CD4-positive, alpha-beta T cell (primary cell): Measurements from ENCODE around the gene GPR148. TPM values are rescaled to one million over a fixed set of nuclear protein-coding genes. Genes with fewer than 3 reads are reported as not detected.

ENCODE experiments used
- ATAC-seq: fragments of 200-7000 bp; cut with Tn5 transposase; one replicate; pipeline ENCODE4 v1.10.0; 2022; ENCODE audit warnings: mild to moderate bottlenecking; ENCODE audit not compliant: poor library complexity
- CTCF ChIA-PET: fragments of 350-600 bp; sonication (Branson Sonifier 250); formaldehyde crosslinking; loops from one replicate; lab custom pipeline; 2021; ENCODE audit warnings: antibody characterized with exemption, inconsistent platforms; lab: Charles Lee
- POLR2A ChIA-PET: fragments of 350-600 bp; sonication (Branson Sonifier 250); formaldehyde crosslinking; loops from one replicate; lab custom pipeline; 2021; ENCODE audit warnings: antibody characterized with exemption, inconsistent platforms; lab: Charles Lee
- DNase-seq, 14 experiments: peaks; one replicate each; pipeline ENCODE4 v3.0.0-alpha.2; 2013 to 2020; ENCODE audit warnings: mixed read lengths in 2 of 14
- H3K27ac ChIP-seq, 2 donors: one replicate each; pipeline versions ENCODE4 v1.5.1 to v1.7.0; 2013; ENCODE audit warnings: low read length in 2 of 2, low read depth in 1 of 2, mild to moderate bottlenecking in 1 of 2
- H3K27me3 ChIP-seq, 2 experiments: 1 replicate in 1 of 2; 2 replicates in 1 of 2; pipeline versions ENCODE4 v1.6.1 to v1.7.0; 2013; ENCODE audit warnings: low read length in 2 of 2, control low read depth in 1 of 2, mild to moderate bottlenecking in 1 of 2, moderate library complexity in 1 of 2; ENCODE audit not compliant: insufficient read depth in 2 of 2, control insufficient read depth in 1 of 2
- H3K36me3 ChIP-seq: one replicate; pipeline ENCODE4 v1.6.1; 2013; ENCODE audit warnings: low read length, control low read depth; ENCODE audit not compliant: insufficient read depth
- H3K4me1 ChIP-seq: one replicate; pipeline ENCODE4 v1.6.1; 2013; ENCODE audit warnings: low read length, control low read depth; ENCODE audit not compliant: insufficient read depth
- H3K4me3 ChIP-seq: one replicate; pipeline ENCODE4 v1.5.1; 2013; ENCODE audit warnings: mild to moderate bottlenecking, low read length, moderate library complexity
- H3K9me3 ChIP-seq, 2 experiments: 1 replicate in 1 of 2; 2 replicates in 1 of 2; pipeline versions ENCODE4 v1.6.1 to v1.7.0; 2013; ENCODE audit warnings: low read length in 2 of 2, mild to moderate bottlenecking in 2 of 2, control low read depth in 1 of 2, moderate library complexity in 1 of 2; ENCODE audit not compliant: control insufficient read depth in 1 of 2, insufficient read depth in 1 of 2
- H3K27ac Mint-ChIP-seq: one replicate; pipeline ENCODE4 v1.8.0; 2020; ENCODE audit warnings: mixed read lengths
- H3K27me3 Mint-ChIP-seq: one replicate; pipeline ENCODE4 v1.8.0; 2021; ENCODE audit warnings: mixed read lengths
- H3K36me3 Mint-ChIP-seq: one replicate; pipeline ENCODE4 v1.8.0; 2021; ENCODE audit warnings: low read depth, mixed read lengths
- H3K4me1 Mint-ChIP-seq: one replicate; pipeline ENCODE4 v1.8.0; 2021; ENCODE audit warnings: low read depth, mixed read lengths
- H3K4me3 Mint-ChIP-seq: one replicate; pipeline ENCODE4 v1.8.0; 2020; ENCODE audit warnings: mild to moderate bottlenecking, mixed read lengths
- H3K9me3 Mint-ChIP-seq: one replicate; pipeline ENCODE4 v1.8.0; 2020; ENCODE audit warnings: mixed read lengths
- CTCF ChIP-seq: fragments of 200-600 bp; IDR thresholded peaks from one replicate; pipeline ENCODE4 v1.8.0; 2022; ENCODE audit warnings: antibody characterized with exemption, mild to moderate bottlenecking
- intact Hi-C, 2 experiments: fragments of 100-400 bp; cut with DNase I in 1 of 2; cut with micrococcal nuclease in 1 of 2; formaldehyde crosslinking; loops; one replicate each; pipeline versions ENCODE4 v1.15.1 to v1.9.0; 2023 to 2025; cut with DNase I, micrococcal nuclease
- total RNA-seq, 174 experiments: library from RNA in 2 of 174; stranded (reverse) in 2 of 174; gene quantifications; one replicate each; pipeline ENCODE4 v1.2.3 and lab custom pipeline; 2021 to 2026

GPR148 gene
- total RNA-seq, 2 experiments from 2014 or later, result not detected

- Mint-ChIP-seq H3K27me3 (peaks cover 51% of the 10 kb centered on the region), H3K4me1 (no peaks in the 10 kb centered on the region), H3K9me3 (no peaks in the 10 kb centered on the region), H3K36me3 (no peaks in the 10 kb centered on the region), H3K4me3 (no peak overlapping the region), H3K27ac (no peak overlapping the region)
- Histone ChIP-seq H3K4me1 (no peaks in the 10 kb centered on the region), H3K36me3 (no peaks in the 10 kb centered on the region), H3K27me3 (peaks cover 4 to 7% of the 10 kb centered on the region in 2 experiments), H3K27ac (no peak overlapping the region), H3K9me3 (peaks cover 0 to 9% of the 10 kb centered on the region in 2 experiments), H3K4me3 (no peak overlapping the region)
- CTCF ChIA-PET, result no interaction called here
- POLR2A ChIA-PET, result no interaction called here
- ATAC-seq (no peak), DNase-seq (no peak)
- TF ChIP-seq CTCF, result no peak
- intact Hi-C loops, result no loop called here
These were observed 14.4 kb downstream of the GPR148 start for GRCh38 chr2:130743278-130743677.

DNA sequence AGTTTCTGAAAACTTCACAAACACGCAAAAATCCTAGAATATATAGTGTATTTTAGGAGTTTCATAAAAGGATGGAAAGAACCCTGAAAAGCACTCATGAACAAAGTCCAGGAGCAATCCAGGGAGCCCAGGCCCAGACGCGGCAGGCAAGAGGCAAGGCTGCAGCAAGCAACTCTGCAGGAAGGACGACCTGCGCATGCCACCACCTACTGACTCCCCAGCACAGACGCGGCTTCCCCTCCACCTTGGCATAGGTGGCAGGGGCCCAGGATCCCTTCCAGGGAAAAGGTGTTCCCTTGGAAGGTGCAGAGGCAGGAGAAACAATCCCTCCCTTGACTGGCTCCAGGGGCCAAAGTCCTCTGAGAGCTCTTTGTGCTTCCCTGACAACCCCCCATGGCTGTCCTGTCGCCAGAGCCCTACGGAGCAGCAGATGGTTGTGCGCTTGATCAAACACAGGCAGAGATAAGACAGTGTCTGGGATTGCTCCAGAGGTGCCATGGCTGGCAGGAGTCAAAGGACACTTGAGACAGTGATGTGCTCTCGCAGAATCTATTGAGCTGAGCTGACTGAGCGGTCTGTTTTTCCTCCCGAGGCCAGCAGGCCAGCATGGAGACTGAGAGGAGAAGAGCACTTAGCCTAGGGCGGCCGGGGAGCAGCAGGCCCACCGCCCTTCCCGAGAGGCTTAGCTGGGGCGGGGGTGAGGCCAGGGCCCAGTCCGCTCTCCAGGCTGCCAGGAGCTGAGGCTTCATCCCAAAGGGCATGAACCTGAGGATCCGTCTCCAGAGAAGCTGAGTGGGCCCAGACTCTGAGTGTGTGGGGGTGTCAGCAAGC lies 15.6 kb downstream of the GPR148 start:
- no peaks in the 10 kb centered on the region for H3K9me3 Mint-ChIP-seq
- TF ChIP-seq CTCF, result no peak
- no peaks in the 10 kb centered on the region for H3K4me1 Mint-ChIP-seq
- DNase-seq, result no peak
- CTCF ChIA-PET, result no interaction called here
- H3K4me3 ChIP-seq, result no peak overlapping the region
- no peak overlapping the region for H3K4me3 Mint-ChIP-seq
- peaks cover 0 to 9% of the 10 kb centered on the region in 2 experiments for H3K9me3 ChIP-seq
- peaks cover 4 to 9% of the 10 kb centered on the region in 2 experiments for H3K27me3 ChIP-seq
- POLR2A ChIA-PET, result no interaction called here
- no peak for ATAC-seq
- H3K27me3 Mint-ChIP-seq, result peaks cover 58% of the 10 kb centered on the region
- no peaks in the 10 kb centered on the region for H3K4me1 ChIP-seq
- H3K27ac ChIP-seq, result no peak overlapping the region
- H3K36me3 ChIP-seq, result no peaks in the 10 kb centered on the region
- H3K27ac Mint-ChIP-seq, result no peak overlapping the region
- H3K36me3 Mint-ChIP-seq, result no peaks in the 10 kb centered on the region
- intact Hi-C loops, result no loop called here

DNA sequence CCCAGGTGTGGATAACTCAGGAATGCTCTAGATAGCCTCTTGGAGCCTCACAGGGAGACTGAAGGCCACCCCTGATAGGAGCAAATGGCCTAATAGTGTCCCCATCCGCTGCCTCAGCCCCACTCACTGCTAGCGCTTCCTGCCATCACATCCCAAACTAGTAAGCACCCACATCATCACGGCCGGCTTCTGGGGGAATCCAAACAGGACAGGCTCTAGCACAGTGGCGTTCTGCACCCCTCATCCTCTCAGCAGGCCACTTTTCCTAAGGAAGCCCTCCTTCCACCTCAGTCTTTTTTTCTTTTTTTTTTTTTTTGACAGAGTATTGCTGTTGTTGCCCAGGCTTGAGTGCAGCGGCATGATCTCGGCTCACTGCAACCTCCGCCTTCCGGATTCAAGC lies 20.2 kb downstream of the GPR148 start:
- CTCF ChIA-PET, result no interaction called here
- H3K27ac Mint-ChIP-seq, result no peak overlapping the region

More for the DNA sequence above, 20.2 kb downstream of the GPR148 start:
- Histone ChIP-seq H3K9me3 (peaks cover 0 to 9% of the 10 kb centered on the region in 2 experiments), H3K4me3 (no peak overlapping the region), H3K27ac (no peak overlapping the region), H3K4me1 (no peaks in the 10 kb centered on the region), H3K36me3 (no peaks in the 10 kb centered on the region), H3K27me3 (peaks cover 6 to 11% of the 10 kb centered on the region in 2 experiments)
- no peak for TF ChIP-seq CTCF
- DNase-seq (no peak), ATAC-seq (no peak)
- no peaks in the 10 kb centered on the region for H3K36me3 Mint-ChIP-seq
- H3K9me3 Mint-ChIP-seq, result no peaks in the 10 kb centered on the region
- no peaks in the 10 kb centered on the region for H3K4me1 Mint-ChIP-seq
- intact Hi-C loops, result no loop called here
- H3K4me3 Mint-ChIP-seq, result no peak overlapping the region
- peaks cover 43% of the 10 kb centered on the region for H3K27me3 Mint-ChIP-seq
- POLR2A ChIA-PET, result no interaction called here
